Muscle of arm (tissue), 12 donors: Measurements from ENCODE around the gene HK1. TPM values are rescaled to one million over a fixed set of nuclear protein-coding genes. Genes with fewer than 3 reads are reported as not detected.

Experiments used
- DNase-seq: peaks from one replicate; pipeline ENCODE4 v3.0.0-alpha.2; 2013
- polyA plus RNA-seq, 12 donors: library from polyadenylated mRNA; unstranded; fragments of 120-200 nt; gene quantifications; one replicate each; pipeline ENCODE4 v1.2.1, GENCODE V29; 2013; ENCODE audit not compliant: insufficient read length in 12 of 12

Gene HK1
- polyA plus RNA-seq, 12 donors, result 20.9 to 50.4 (median 31.1) TPM; not detected in 1

GRCh38 chr10:69372126-69372980 is 94.1 kb downstream of the HK1 start:
- DNase-seq, result no peak

GRCh38 chr10:69374242-69374641 is 95.9 kb downstream of the HK1 start:
- DNase-seq, result no peak

- DNase-seq, result no peak
Measured at GRCh38 chr10:69374931-69375306, 96.6 kb downstream of the HK1 start.

DNA sequence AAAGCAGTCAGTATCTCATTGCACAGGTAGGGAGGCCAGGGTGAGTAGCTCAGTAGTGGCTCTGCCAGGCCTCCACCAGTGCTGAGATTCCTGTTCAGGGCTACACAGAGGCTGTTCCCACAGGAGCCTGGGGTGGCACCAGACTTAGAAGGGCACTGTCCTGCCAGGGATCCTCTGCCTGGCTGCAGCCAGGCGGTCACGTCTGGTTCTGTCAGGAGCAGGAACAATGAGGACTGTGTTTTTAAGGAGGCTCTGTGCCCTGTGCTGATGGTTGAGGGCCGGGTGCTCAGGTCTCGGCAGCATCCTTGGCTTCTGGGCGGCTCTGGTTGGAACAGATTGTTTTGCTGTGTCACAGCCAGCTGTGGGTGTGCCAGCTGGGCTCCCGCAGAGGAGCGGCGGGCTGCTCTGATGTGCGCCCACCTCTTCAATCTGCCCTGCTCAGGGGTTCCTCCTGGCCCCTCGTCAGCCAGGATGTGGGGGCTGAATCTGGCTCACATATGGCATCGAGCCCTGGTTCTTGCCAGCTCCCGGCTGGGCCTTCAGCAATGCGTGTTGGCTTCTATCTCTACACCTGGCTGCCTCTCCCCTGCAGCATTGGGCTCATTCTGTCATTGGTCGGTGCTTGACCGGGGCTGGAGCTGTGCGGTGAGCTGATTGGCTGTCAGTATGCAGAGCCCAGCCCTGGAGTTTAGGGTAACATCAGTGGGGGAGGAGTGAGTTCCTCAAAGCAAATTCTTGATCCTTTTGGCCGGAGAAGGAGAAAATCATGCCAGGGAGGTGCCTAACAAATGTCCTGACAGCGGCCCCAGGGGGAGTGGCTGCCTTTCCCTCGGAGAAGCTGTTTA is 97.2 kb downstream of the HK1 start:
- DNase-seq, result no peak

- DNase-seq, result no peak
Measured at GRCh38 chr10:69376662-69377061, 98.4 kb downstream of the HK1 start.

DNA sequence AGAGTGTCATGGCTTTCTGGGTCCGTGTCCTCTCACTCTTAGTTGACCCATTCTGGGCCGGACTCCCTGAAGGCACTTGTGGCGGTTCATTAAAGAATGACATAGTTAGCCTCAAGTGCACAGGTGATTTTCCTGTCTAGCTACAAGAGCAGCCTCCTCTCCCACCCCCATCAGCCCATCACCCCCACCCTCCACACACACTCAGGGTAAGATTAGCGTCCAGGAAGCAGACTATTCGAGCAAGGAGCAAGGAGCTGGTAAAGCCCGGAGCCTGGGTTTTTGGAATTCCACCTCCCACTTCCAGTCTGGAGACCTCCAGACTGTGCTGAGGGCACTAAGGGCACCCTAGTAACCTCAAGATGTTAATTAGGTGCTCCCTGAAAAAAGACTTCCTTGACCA is 98.9 kb downstream of the HK1 start:
- no peak for DNase-seq

DNA sequence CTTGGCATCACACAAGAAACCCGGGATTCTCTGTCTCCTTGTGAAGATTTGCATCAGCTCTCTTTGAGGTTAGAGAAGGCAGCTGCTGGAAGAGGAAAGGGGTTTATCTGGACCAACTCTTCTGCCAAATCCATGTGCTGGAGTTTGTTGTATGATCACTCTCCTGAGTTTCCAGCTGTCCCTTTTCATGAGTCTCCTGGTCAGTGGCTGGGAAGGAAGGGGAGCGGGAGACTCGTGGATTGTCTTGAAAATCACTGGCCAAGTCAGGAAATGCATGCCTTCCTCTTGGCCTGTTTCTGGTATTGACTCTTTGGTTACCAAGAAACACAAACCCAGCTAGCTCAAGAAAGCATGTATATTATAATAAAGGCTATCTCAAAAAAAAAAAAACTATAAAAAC is 99.6 kb downstream of the HK1 start:
- DNase-seq, result no peak

GRCh38 chr10:69379800-69380199 is 101.5 kb downstream of the HK1 start:
- DNase-seq, result no peak

DNA sequence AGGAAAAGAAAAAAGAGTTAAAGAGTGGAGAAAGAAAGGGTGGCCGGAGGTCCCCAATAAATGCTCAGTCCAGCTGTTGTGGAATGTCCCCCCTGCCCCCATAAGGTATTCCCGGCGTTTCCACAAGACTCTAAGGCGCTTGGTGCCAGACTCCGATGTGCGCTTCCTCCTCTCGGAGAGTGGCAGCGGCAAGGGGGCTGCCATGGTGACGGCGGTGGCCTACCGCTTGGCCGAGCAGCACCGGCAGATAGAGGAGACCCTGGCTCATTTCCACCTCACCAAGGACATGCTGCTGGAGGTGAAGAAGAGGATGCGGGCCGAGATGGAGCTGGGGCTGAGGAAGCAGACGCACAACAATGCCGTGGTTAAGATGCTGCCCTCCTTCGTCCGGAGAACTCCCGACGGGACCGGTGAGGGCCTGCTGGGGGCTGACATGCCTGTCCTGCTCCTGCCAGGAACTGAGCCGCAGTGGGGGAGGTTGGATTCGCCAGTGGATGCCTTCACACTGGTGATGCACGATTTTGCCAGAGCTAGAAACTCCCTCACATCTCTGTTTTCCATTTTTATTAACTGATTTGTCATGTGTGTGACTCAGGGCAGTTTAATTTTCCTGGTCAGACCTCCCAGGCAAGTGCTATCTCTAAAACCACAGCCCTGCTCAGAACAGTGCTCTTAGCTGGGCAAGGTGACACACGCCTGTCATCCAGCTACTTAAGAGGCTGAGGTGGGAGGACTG is 104.3 kb downstream of the HK1 start:
- DNase-seq, result no peak

DNA sequence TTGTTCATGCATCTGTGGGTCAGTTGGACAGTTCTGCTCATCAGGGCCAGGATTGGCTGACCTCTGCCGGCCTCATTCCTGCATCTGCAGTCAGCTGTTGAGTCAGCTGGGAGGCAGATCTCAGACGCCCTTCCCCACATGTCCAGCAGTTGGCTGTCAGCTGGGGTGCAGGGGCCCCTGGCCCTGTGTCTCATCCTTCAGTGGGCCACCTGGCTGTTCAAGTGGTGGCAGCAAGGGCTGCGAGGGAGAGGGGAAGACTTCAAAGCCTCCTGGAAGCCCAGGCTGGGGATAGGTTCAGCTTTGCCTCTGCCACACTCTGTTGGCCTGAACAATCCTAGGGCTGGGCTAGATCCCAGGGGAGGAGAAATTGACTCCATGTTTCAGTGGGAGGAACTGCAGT is 105.3 kb downstream of the HK1 start:
- peak; percentile 41 for DNase-seq

GRCh38 chr10:69384320-69384719 is 106.0 kb downstream of the HK1 start:
- no peak for DNase-seq

DNA sequence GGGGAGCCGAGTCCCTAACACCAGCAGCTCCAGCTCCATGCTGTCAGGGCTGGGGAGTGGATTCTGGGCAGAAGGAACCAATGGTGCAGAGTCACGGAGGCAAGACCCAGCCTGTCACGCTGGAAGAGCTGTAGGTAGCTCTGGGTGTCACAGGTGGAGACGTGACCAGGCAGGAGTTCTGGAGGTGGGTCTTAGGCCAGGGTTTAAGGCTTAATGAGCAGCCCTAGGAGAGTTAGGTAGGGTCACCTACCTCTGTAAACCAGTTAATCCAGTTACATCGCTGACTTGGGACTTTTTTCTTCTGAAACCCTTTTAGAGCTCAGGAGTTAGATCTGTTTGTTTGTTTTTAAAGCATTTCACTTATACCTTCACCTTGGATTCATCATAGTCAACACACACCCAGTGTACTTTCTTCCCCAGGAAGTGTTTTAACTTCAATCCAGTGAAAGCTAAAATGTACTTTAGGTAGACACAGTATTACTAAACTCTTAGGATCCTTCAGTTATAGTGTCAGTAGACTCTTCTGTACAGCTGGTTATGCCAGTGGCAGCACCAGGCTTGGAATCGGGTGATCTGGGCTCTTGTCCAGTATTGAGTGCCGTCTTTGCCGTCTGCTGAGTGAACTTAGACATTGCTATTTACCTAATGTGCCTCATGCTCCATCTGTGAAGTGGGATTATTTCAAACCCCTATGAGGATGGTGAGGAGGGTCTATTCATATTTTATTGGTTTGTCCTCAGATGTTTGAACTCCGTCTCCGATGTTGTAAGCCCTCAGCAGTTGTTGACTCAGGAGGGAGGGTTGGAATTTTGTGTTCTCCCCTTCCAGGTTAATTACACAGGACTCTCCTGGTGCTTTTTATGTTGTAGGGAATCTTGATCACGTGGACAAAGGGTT is 107.4 kb downstream of the HK1 start:
- DNase-seq, result no peak

DNA sequence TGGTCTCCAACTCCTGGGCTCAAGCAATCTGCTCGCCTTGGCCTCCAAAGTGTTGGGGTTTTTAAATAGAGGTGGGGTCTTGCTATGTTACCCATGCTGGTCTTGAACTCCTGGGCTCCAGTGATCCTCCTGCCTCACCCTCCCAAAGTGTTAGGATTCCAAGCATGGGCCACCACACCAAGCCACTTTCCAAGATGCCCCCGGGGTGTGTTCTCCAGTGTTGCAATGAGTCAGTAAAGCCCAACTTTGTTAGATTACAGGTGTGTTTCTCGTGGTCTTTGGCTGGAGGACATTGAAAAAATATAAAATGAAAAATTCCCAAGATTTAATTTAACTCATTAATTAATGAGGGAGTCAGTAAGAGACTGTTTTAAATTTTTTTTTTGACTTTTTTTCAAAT is 109.2 kb downstream of the HK1 start:
- DNase-seq, result no peak

DNA sequence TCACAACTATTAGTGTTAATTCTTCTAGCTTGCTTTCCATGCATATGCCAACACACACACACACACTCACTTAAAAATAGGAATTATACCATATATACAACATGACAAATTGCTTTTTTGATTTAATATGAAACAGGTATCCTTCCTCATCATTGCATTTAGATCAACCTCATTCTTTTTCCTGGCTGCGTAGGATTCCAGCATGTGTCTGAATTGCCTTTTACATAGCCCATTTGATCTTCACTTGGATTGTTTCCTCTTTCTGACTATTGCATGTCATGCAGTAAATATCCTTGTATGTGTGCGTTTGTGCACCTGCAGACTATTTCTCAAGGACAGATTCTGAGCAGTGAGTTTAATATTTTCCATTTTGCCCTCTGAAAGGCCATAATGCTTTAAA is 110.2 kb downstream of the HK1 start:
- no peak for DNase-seq

GRCh38 chr10:69389827-69390490 is 111.7 kb downstream of the HK1 start:
- peak; percentile 40 for DNase-seq

- no peak for DNase-seq
Measured at GRCh38 chr10:69391158-69391557, 112.9 kb downstream of the HK1 start.

DNA sequence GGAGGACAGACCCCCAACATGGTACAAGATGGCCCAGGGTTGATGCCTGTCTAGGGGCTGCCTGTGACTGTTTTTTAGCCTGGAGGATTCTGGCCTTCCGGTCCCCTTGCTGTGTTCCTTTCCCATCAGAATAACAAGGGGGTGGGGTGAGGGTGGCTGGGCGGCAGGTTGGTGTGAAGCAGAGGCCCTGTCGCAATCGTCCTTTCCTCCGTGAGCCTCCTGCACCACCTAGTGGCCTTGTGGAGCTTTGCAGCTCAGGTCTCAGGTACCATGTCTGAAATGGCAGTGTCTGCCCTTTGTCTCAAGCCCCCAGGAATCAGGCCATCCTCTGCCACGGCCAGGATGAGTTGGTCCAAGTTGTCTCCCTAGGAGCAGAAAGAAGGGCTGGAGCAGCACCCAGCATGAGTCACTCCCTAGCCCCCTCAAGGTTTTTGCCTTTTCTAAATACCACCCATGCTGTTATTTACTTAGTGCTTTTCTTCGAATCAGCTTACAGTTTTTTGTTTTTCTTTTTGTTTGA is 114.2 kb downstream of the HK1 start:
- DNase-seq, result peak; percentile 83

GRCh38 chr10:69394020-69394419 is 115.7 kb downstream of the HK1 start:
- DNase-seq, result no peak

DNA sequence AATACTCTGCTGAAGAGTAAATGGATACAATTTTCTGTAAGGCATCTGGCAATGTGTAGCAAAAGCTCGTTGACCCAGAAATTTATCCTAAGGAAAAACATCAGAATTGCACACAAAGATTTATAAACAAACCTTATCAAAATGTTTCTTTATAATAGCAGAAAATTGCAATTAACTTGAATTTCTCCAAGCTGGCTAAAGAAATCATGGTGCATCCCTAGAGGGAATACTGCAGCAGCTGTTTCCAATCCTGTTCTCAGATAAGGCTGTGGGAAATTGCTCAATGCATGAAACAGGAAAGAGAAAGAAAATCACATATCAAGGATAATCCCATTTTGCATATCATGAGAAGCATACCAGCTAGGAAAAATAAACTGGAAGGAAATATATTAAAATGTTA is 119.7 kb downstream of the HK1 start:
- DNase-seq, result peak; percentile 31

- no peak for DNase-seq
Measured at GRCh38 chr10:69398466-69398865, 120.2 kb downstream of the HK1 start.

GRCh38 chr10:69400936-69401335 is 122.6 kb downstream of the HK1 start:
- DNase-seq, result no peak
